GM12874 (cell line): ENCODE results near the gene CREB3L1.

Experiments used
- CTCF ChIP-seq: IDR thresholded peaks from 2 replicates; pipeline ENCODE4 v1.5.1; 2011; ENCODE audit warnings: low read depth, mild to moderate bottlenecking, control low read depth, low read length, moderate library complexity; ENCODE audit not compliant: insufficient read depth

CREB3L1 gene

GRCh38 chr11:46242952-46243795 is 34.3 kb upstream of the CREB3L1 start:
- no peak for TF ChIP-seq CTCF

GRCh38 chr11:46243796-46244109 is 33.7 kb upstream of the CREB3L1 start:
- TF ChIP-seq CTCF, result no peak

GRCh38 chr11:46246521-46246920 is 30.9 kb upstream of the CREB3L1 start:
- TF ChIP-seq CTCF, result no peak

GRCh38 chr11:46247090-46247489 is 30.4 kb upstream of the CREB3L1 start:
- TF ChIP-seq CTCF, result no peak

- TF ChIP-seq CTCF, result peak; percentile 46
These were observed 29.8 kb upstream of the CREB3L1 start for GRCh38 chr11:46247659-46248058.

GRCh38 chr11:46248289-46249102 is 29.0 kb upstream of the CREB3L1 start:
- TF ChIP-seq CTCF, result no peak

GRCh38 chr11:46249103-46249937 is 28.1 kb upstream of the CREB3L1 start:
- TF ChIP-seq CTCF, result no peak
